ENCODE measurements around the gene ITCH.
"Not testable (repeated sequence)": the region's sequence is repeated elsewhere in the genome, so short reads cannot be mapped to it uniquely, and the experiment has no call there.

ITCH gene

GRCh38 chr20:34510575-34510974 lies 147.5 kb downstream of the ITCH start:
- DNase-seq (ENCODE audit: insufficient read length, low spot score), result no peak
- no peak for FAIRE-seq
- TF ChIP-seq SPI1 (IDR thresholded peaks at IDR 0.05; ENCODE audit: low read depth, low read length) (no peak), POLR2AphosphoS5 (IDR thresholded peaks at IDR 0.05; ENCODE audit: low read depth, low read length) (no peak), POLR2A (IDR thresholded peaks at IDR 0.05; ENCODE audit: low read depth, low read length) (no peak), PAX5 (IDR thresholded peaks at IDR 0.05; ENCODE audit: insufficient read depth, low read length, severe bottlenecking) (no peak), TAF1 (IDR thresholded peaks at IDR 0.05; ENCODE audit: low read depth, low read length) (no peak), POU2F2 (IDR thresholded peaks at IDR 0.05; ENCODE audit: low read depth, low read length) (no peak)

GRCh38 chr20:34511891-34512265 lies 148.8 kb downstream of the ITCH start:
- TF ChIP-seq POLR2AphosphoS5 (IDR thresholded peaks at IDR 0.05; ENCODE audit: low read depth, low read length), result no peak
- TF ChIP-seq POLR2A (IDR thresholded peaks at IDR 0.05; ENCODE audit: low read depth, low read length), result no peak
- no peak for TF ChIP-seq POU2F2 (IDR thresholded peaks at IDR 0.05; ENCODE audit: low read depth, low read length)
- no peak for TF ChIP-seq TAF1 (IDR thresholded peaks at IDR 0.05; ENCODE audit: low read depth, low read length)
- TF ChIP-seq SPI1 (IDR thresholded peaks at IDR 0.05; ENCODE audit: low read depth, low read length), result no peak
- TF ChIP-seq PAX5 (IDR thresholded peaks at IDR 0.05; ENCODE audit: insufficient read depth, low read length, severe bottlenecking), result no peak
- no peak for DNase-seq (ENCODE audit: insufficient read length, low spot score)
- no peak for FAIRE-seq

- TF ChIP-seq SPI1 (IDR thresholded peaks at IDR 0.05; ENCODE audit: low read depth, low read length) (no peak), PAX5 (IDR thresholded peaks at IDR 0.05; ENCODE audit: insufficient read depth, low read length, severe bottlenecking) (no peak), POLR2A (IDR thresholded peaks at IDR 0.05; ENCODE audit: low read depth, low read length) (no peak), POU2F2 (IDR thresholded peaks at IDR 0.05; ENCODE audit: low read depth, low read length) (no peak), POLR2AphosphoS5 (IDR thresholded peaks at IDR 0.05; ENCODE audit: low read depth, low read length) (no peak), TAF1 (IDR thresholded peaks at IDR 0.05; ENCODE audit: low read depth, low read length) (no peak)
- DNase-seq (ENCODE audit: insufficient read length, low spot score) (no peak), FAIRE-seq (no peak)
Measured at GRCh38 chr20:34512266-34512954, 149.3 kb downstream of the ITCH start.

- TF ChIP-seq POLR2A (IDR thresholded peaks at IDR 0.05; ENCODE audit: low read depth, low read length) (no peak), POU2F2 (IDR thresholded peaks at IDR 0.05; ENCODE audit: low read depth, low read length) (no peak), SPI1 (IDR thresholded peaks at IDR 0.05; ENCODE audit: low read depth, low read length) (no peak), POLR2AphosphoS5 (IDR thresholded peaks at IDR 0.05; ENCODE audit: low read depth, low read length) (no peak), TAF1 (IDR thresholded peaks at IDR 0.05; ENCODE audit: low read depth, low read length) (no peak), PAX5 (IDR thresholded peaks at IDR 0.05; ENCODE audit: insufficient read depth, low read length, severe bottlenecking) (no peak)
- DNase-seq (ENCODE audit: insufficient read length, low spot score) (no peak), FAIRE-seq (no peak)
Measured at GRCh38 chr20:34512955-34513419, 149.9 kb downstream of the ITCH start.

GRCh38 chr20:34514034-34514433 lies 151.0 kb downstream of the ITCH start:
- DNase-seq (ENCODE audit: insufficient read length, low spot score); FAIRE-seq: not testable (repeated sequence)

GRCh38 chr20:34514897-34515483 lies 151.9 kb downstream of the ITCH start:
- TF ChIP-seq POLR2AphosphoS5 (IDR thresholded peaks at IDR 0.05; ENCODE audit: low read depth, low read length), result no peak
- no peak for TF ChIP-seq POLR2A (IDR thresholded peaks at IDR 0.05; ENCODE audit: low read depth, low read length)
- no peak for TF ChIP-seq PAX5 (IDR thresholded peaks at IDR 0.05; ENCODE audit: insufficient read depth, low read length, severe bottlenecking)
- no peak for TF ChIP-seq POU2F2 (IDR thresholded peaks at IDR 0.05; ENCODE audit: low read depth, low read length)
- no peak for TF ChIP-seq SPI1 (IDR thresholded peaks at IDR 0.05; ENCODE audit: low read depth, low read length)
- no peak; the same call in 1 of the 2 replicates for TF ChIP-seq TAF1 (IDR thresholded peaks at IDR 0.05; ENCODE audit: low read depth, low read length)
- FAIRE-seq (no peak), DNase-seq (ENCODE audit: insufficient read length, low spot score) (no peak)

GRCh38 chr20:34515484-34516246 lies 152.6 kb downstream of the ITCH start:
- FAIRE-seq (peak; percentile 88), DNase-seq (ENCODE audit: insufficient read length, low spot score) (peak; percentile 48)

GRCh38 chr20:34516247-34517113 lies 153.4 kb downstream of the ITCH start, which contains the start of gene DYNLRB1:
TSS of gene DYNLRB1 (plus strand) at chr20:34516422. CDS start at chr20:34516459, 37 bp downstream.
- FAIRE-seq, result peak; percentile 92
- TF ChIP-seq POU2F2 (IDR thresholded peaks at IDR 0.05; ENCODE audit: low read depth, low read length) (no peak; the same call in 1 of the 2 replicates), PAX5 (IDR thresholded peaks at IDR 0.05; ENCODE audit: insufficient read depth, low read length, severe bottlenecking) (no peak), SPI1 (IDR thresholded peaks at IDR 0.05; ENCODE audit: low read depth, low read length) (no peak), TAF1 (IDR thresholded peaks at IDR 0.05; ENCODE audit: low read depth, low read length) (no peak), POLR2AphosphoS5 (IDR thresholded peaks at IDR 0.05; ENCODE audit: low read depth, low read length) (0 out of 2 replicates have a peak, but pooled peaks have one; percentile 35), POLR2A (IDR thresholded peaks at IDR 0.05; ENCODE audit: low read depth, low read length) (0 out of 2 replicates have a peak, but pooled peaks have one; percentile 27)
- peak; percentile 73 for DNase-seq (ENCODE audit: insufficient read length, low spot score)

More at GRCh38 chr20:34515484-34516246, 152.6 kb downstream of the ITCH start:
- TF ChIP-seq POLR2A (IDR thresholded peaks at IDR 0.05; ENCODE audit: low read depth, low read length) (peak; percentile 71), POU2F2 (IDR thresholded peaks at IDR 0.05; ENCODE audit: low read depth, low read length) (peak; percentile 40; the same call in 1 of the 2 replicates), POLR2AphosphoS5 (IDR thresholded peaks at IDR 0.05; ENCODE audit: low read depth, low read length) (no peak)

All from GM12891 (cell line).